HG02970 (cell line): ENCODE results near the gene STARD13.
"Not testable (repeated sequence)": the region's sequence is repeated elsewhere in the genome, so short reads cannot be mapped to it uniquely, and the experiment has no call there.

Experiments
- ATAC-seq: cut with Tn5 transposase; IDR thresholded peaks from one replicate; pipeline ENCODE4 v1.9.1; 2021; ENCODE audit warnings: mild to moderate bottlenecking, moderate library complexity, moderate number of reproducible peaks; ENCODE audit not compliant: unreplicated experiment, low FRiP score

Gene STARD13

DNA sequence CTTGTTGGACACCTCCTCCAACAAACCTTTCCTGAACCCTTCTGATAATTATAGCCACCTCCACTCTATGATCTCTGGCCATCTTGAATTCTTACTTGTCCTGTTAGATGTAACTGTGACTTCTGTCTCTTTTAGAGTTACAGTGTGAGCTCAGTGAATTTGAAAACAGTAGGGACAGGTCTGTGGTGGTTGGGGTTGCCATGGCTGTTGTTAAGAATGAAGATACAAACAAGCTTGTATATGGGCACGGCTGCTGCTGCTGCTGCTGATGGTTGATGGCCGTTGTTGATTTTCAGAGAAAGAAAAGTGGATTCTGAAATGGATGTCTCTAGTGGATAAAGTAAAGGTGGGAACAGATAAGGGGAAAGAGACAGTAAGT is 101.5 kb downstream of the STARD13 start:
- no peak for ATAC-seq

DNA sequence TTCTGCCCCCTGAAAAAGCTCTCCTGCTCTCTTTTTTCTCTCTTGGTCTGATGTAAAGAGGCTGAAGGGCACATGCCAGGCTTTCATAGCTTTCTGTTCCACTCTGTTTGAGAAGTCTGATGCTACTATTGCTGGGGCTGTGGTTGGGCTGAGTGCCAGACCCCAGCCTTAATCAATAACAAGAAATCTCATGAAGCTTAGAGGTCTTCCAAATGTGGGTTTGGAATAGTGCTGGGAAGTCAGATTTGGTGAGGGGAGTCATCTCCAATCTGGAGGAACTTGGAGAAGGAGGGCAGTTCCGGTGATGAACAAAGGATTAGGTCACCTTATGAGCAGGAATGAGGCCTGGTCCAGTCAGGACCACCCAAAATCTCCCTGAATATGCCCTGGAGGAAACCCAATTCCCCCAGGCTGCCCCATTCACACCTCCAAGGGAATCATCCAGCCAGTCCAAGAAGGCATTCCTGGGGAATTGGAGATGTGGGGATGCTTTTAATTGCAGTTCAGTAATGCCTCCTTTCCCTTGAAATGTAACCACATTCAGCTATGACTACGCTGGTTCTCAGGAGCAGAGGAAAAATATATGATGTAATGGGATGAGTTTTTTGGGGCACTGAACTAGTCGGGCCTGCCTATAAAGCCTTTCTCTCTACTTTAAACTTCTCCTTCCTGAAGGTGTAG is 102.0 kb downstream of the STARD13 start:
- ATAC-seq = no peak

DNA sequence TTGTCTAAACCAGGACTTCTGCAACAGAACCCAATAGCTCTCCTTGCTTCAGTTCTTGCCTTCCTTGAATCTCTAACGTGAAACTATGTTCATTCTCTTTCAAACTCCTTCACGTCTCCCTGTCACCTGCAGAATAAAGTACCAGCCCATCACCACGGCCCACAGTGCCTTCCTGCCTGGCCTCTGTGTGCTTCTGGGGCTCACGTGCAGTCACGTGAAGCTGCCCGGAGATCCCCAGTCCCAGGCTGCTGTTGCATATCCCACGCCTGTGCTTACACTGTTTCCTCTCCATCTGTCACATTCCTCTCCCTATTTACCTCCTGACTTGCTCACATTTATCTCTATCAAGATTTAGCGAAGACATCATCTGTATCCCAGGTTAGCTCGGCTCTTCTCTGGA is 102.8 kb downstream of the STARD13 start:
- ATAC-seq = no peak

DNA sequence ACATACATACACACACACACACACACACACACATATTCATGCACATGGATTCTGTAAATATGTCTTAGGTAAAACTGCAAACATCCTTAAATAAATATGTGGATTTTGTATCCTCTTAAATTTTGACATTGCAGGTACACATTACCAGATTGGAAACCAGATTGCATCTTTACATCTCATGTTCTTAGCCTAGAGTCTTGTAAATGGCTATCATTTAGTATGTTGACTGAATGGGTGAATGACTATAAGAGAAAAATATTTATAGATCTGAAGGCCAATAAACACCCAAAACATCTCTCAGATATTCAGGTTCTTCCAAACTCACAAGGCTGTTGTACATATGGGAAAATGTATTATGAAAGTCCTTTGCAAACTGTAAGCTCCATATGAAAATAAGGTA is 104.3 kb downstream of the STARD13 start:
- ATAC-seq = no peak

DNA sequence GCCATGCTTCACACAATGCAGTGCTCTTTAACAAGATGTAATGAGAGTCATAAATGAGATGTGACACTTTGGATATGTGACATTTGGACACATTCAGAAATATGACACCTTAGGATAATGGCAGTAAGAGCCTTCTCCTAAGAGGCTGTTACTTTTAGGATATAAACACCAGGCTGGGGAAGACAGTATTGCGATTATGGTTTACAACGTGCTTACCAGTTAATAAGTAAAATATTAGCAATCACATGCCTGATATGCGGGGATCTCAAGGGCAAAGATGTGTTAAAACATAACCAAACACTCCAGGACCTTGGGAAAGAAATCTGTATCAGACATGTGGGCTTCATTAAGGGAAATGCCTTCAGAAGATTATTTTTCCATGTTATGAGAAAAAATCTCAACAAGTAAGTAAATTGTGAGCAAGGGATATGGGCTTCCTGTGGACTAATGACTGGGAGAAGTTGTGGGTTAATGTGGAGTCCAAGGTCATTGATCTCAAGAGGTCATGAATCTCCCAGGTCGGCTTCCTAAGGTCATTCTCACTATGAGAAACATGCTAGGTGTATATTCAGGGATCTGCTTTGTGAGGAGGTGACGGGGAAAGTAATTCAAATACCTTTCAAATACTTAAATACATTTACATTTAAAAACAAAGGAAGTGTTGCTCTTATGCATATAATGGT is 105.3 kb downstream of the STARD13 start:
- ATAC-seq = no peak

DNA sequence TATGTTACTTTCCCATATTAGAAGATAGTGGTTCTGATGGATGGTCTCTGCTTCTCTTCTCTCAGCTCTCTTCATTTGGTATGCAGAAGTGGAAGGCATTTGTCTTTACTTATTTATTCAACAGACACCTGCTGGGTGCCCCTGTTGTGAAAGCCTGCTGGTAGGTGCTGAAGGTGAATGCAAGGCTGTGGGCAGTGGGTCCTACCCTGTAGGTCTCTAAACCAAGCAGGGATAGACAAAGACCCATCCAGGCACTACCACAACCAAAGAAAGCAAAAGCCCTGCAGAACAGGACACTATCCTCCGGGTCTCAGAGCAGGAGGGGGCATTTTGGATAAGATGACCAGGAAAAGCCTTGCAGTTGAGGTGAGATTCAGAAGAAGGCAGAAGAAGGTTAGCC is 106.1 kb downstream of the STARD13 start:
- ATAC-seq = no peak

DNA sequence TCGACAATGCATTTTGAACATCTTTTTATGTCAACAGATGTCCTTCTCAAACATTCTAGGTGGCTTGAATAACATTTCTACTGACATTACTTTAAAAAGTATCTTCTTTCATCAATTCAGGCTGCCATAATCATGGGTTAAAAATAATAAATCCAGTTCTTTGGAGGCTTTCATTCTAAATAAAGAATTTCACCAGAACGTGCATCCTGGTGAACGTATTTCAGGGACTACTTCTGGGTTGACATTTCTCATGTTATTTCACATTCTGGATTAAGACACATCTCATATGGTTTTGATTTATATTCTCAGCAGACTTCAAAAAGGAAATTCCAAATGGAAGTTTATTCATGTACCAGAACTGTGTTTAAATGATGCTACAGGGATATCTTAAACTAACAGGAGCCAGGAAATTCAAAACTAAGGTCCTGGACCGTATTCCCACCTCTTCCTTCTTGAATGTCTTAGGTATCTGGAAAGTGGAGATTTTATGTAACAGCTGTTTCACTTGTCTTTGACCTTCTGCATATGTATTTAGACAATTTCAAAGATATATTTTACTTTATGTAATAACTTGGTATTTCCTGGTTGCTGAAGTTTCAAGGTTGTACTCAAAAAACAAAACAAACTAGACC is 107.2 kb downstream of the STARD13 start:
- ATAC-seq = no peak

DNA sequence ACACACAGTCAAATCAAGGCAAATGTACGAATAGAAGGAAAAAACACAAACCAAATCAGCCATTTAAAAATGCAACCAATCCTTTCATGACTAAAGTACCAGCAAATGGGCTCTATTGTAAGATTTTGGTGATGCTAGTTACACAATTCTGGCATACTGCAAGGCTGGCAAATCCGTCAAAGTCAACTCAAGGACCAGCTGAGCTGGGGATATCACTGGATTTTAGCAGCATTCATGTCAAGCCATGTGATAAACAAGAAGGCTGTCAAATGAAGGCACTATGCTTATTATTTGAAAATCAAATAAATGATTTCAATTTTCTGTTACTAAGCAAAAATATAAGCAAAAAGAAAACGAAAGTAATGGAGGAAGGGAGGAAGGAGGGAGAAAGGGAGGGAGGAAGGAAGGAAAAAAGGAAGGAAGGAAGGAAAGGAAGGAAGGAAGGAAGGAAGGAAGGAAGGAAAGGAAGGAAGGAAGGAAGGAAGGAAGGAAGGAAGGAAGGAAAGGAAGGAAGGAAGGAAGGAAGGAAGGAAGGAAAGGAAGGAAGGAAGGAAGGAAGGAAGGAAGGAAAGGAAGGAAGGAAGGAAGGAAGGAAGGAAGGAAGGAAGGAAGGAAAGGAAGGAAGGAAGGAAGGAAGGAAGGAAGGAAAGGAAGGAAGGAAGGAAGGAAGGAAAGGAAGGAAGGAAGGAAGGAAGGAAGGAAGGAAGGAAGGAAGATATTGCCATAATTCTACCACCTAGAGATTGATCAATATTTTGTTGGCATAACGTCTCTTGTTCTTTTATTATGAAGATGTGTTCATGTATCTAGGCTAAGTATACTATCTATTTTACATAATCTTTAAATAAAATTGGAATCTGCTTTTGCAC is 108.0 kb downstream of the STARD13 start:
- ATAC-seq = not testable (repeated sequence)

DNA sequence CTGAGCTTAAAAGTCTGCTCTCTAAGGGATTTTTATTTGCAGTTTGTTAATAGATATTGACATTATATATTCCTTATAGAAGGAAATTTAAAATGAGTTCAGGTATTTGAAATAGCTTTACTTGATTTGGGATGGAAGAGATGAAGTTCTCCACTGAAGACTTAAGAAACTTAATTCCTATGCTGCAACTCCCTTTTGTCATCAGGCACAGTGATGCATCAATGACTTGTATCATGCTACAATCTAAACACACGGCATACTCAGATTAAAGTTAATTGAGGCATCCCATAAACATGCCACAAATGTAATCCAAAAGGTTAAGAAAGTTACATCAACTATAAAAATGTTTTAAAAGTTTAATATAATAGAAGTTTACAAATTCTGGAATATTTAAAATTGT is 109.0 kb downstream of the STARD13 start:
- no peak for ATAC-seq

DNA sequence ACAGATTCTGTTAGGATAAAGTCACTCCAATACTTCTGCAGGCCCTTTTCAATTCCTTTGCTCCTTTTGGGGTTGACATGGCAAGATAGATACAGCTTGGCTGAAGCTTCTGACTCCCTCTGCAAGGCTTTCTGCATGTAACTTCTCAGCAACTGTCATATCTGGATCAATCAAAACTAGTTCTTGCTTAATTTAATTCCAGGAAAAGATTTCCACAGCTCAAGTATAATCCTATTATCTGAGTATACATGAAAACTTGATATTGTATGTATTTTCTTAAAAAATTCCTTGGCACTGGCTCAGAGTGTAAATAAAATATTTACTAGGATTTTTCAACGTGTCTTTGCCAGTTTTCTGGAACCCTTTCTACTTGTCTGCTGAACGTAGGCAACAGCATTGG is 109.6 kb downstream of the STARD13 start:
- no peak for ATAC-seq

DNA sequence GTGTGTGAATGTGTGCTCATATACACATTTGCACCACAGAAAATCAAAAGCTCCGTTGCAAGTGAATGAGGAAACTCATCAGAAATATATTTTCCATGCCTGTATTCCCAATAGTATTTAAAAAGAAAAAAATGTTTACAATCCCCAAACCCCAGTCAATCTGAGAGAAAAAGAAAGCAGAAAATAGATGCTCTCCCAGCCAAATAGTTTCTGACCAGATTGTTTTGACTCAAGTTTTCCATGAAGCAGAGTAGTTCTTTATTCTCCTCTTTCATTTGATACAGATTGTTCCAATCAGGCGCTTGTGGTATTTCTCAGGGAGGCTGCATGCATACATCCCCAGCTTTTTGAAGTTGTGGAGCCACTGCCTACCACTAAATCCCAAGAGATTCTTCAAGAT is 110.6 kb downstream of the STARD13 start:
- ATAC-seq = no peak

DNA sequence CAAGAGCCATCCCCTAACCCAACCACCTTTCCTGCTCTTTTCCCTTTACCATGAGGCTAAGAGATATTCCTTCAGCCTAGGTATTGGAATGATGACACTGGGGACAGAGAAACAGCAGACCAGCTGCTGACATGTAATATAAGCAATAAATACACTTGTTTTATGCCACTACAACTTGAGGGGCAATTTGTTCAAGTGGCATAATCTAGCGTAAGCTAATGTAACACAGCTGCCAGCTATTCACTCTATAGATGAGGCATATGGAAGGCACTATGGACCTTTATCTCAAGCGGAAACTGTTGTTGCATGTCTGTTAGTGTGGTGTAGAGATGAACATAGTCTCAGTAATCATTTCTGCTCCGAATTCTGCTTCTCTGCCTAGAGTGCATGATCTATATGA is 111.1 kb downstream of the STARD13 start:
- ATAC-seq = no peak

DNA sequence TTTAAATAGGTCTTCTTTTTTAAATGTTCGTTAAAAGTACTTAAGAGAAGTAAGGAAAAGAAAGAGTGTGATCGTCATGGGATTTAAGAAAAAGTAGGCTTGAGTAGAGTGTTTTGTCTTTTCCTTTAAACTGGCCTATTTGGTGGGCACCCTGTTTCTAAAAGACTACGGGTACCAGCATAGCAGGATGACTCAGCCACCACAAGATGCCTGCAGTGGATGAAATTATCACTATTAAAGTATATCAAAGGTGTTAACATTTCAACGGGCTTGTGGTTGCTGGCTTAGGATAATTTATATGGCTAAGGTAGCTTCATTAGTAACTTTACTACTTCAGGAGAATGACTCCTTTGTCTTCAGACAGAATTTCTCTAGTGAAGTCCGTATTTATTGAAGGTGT is 112.6 kb downstream of the STARD13 start:
- no peak for ATAC-seq

DNA sequence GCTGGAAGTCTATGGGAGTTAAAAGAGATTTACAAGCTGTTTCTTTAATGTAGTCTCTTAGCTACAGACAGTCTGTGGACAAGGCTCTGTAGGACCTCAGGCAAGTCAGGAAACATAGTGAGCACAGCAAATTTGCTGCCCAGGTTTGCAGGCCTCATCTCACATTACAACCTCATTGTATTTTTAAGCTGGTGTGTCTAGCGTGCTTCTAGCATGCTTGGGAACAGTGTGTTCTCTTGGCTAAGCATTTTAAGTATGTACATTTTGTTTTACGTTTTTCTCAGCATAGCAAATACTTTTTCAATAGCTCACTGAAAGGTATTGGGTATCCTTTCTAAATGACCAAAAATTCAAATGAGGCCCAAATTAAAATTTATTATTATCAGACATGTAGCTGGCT is 113.2 kb downstream of the STARD13 start:
- no peak for ATAC-seq

DNA sequence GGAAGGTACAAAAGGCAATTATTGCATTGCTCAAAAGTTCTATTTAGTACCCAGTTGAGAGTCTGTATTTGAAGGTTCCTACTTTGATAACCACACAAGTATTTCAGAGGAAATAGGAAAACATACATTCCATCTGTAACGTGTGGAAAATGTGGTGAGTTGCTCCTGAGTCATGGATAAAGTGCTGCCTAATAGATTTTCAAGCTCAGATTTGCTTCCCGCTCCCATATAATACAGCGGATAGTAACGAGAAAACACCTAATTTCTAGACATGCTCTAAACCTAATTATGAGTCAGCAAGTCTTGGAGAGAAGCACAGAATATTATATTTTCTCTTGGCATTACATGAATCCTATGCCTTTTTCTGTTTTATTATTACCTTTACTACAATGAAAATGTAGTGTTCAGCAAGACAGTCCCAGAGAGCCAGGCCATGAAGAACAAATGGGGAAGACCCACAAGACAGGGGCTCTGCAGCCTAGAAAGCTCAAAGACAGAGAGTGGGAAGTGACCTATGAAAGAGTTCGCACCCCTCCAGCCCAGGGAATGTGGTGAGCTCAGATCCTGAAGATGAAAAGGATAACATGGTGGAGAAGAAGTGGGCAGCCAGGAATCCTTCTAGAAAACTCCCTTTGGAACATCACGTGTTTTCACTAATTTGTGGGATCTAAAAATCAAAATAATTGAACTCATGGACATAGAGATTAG is 116.1 kb downstream of the STARD13 start:
- ATAC-seq = no peak

DNA sequence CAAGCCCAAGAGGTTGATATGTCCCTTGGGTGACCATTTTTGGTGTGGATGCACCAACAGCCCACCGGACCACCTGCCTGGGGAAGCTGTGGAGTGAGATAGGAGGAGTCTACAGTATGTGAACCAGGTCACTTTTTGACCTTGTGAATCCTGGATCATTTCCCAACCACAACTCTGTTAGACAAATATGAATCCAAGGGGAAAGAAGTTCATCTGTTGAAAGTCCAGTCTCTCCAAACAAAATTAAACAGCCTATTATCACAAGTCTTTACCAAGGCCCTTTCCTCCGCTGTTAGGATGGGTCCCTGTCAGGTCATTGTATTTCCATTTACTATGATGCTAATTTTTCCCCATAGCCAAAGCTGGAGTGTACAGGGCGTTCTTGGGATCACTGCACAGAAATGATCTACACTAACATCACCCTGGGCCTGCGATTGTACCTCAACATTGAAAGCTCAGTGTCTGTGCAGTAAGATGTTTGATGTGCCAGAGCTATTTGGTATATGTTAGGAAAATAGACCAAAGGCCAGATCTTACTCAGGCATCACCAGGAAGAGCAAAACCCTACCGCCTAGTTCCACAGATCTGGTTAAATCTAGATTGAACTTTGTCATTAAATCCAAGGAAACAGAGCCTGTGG is 117.1 kb downstream of the STARD13 start:
- no peak for ATAC-seq

DNA sequence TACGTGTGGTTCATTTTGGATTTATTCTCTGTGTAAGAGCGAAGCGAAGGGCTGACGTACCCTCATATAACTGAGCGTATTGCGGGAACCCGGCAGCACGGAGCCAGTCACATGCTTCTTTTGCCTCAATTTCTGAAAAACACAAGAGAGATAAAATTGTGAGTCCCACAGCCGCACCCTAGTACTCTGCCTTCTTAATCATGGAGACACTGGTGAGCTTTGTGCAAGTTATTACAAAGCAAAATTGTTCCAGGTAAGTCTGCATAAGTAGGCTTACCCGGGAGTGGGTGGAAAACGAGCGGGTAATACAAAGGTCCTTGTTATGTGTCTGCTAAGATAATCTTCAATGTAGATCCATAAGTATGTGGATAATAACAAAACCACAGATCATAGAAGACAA is 118.1 kb downstream of the STARD13 start:
- no peak for ATAC-seq

DNA sequence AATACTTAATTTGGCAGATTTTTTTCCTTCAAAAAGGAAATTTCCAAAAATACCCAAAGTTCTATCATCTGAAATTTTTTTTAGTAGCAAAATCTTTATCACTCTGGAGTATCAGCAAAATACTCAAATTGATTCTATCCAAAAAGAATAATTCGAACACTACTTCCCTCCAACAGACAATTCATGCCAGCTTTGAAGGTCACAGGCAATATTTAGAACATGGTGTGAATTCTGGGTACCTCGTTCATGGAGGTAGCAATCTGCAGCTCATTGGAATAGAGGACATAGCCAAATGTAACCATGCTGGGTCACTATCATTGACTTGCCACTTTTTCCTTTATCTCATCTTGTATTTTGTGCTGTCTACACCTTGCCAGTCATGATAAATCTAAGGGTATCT is 119.8 kb downstream of the STARD13 start:
- no peak for ATAC-seq

DNA sequence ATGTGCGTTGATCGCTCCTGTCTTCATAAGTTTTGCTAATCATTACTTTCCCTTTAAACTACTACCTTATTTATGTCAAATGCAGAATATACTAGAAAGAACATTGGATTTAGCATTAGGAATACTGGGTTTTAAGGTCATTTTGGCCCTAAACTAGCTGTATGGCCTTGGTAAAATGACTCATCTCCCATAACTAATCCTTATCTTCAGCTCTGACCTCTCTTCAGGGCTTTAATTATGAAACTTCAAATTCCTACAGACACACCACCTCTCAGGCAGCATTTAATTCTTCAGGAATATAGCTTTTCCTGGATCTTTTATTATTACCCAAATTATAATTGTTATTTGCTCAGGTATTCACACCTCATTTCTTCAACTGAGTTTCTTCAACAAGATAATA is 121.2 kb downstream of the STARD13 start:
- ATAC-seq = no peak

DNA sequence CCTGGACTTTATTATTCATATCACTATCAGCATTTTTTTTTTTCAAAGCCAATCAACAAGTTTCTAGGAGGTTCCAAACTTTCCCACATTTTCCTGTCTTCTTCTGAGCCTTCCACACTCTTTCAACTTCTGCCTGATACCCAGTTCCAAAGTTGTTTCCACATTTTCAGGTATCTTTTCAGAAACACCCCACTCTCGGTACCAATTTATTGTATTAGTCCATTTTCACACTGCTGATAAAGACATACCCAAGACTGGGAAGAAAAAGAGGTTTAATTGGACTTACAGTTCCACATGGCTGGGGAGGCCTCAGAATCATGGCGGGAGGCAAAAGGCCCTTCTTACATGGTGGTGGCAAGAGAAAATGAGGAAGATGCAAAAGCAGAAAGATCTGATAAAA is 122.8 kb downstream of the STARD13 start:
- not testable (repeated sequence) for ATAC-seq
